ENCODE measurements around the gene ELFN2.

GRCh38 chr22:37464181-37464580 lies 36.9 kb upstream of the ELFN2 start:
- no peak for TF ChIP-seq EZH2 (IDR thresholded peaks at IDR 0.05; ENCODE audit: borderline replicate concordance, low read length)
- no peak for TF ChIP-seq CTCF (conservative IDR thresholded peaks at IDR 0.05 in 1 of 2, IDR thresholded peaks at IDR 0.05 in 1 of 2; ENCODE audit: extremely low read depth in 1 of 2, insufficient read depth in 1 of 2, low read depth in 1 of 2, low read length in 2 of 2)
